ENCODE data around the gene RBBP5.

- no peak for TF ChIP-seq POLR2AphosphoS5 (IDR thresholded peaks at IDR 0.05)
- no peak for TF ChIP-seq CTCF (IDR thresholded peaks at IDR 0.05)
- no peak for TF ChIP-seq POLR2A (IDR thresholded peaks at IDR 0.05)
Measured at GRCh38 chr1:205091043-205091740, 30.6 kb downstream of the RBBP5 start.
